Measurements from ENCODE around the gene SPEF2. TPM values are rescaled to one million over a fixed set of nuclear protein-coding genes. Genes with fewer than 3 reads are reported as not detected.

Gene SPEF2, protein sequence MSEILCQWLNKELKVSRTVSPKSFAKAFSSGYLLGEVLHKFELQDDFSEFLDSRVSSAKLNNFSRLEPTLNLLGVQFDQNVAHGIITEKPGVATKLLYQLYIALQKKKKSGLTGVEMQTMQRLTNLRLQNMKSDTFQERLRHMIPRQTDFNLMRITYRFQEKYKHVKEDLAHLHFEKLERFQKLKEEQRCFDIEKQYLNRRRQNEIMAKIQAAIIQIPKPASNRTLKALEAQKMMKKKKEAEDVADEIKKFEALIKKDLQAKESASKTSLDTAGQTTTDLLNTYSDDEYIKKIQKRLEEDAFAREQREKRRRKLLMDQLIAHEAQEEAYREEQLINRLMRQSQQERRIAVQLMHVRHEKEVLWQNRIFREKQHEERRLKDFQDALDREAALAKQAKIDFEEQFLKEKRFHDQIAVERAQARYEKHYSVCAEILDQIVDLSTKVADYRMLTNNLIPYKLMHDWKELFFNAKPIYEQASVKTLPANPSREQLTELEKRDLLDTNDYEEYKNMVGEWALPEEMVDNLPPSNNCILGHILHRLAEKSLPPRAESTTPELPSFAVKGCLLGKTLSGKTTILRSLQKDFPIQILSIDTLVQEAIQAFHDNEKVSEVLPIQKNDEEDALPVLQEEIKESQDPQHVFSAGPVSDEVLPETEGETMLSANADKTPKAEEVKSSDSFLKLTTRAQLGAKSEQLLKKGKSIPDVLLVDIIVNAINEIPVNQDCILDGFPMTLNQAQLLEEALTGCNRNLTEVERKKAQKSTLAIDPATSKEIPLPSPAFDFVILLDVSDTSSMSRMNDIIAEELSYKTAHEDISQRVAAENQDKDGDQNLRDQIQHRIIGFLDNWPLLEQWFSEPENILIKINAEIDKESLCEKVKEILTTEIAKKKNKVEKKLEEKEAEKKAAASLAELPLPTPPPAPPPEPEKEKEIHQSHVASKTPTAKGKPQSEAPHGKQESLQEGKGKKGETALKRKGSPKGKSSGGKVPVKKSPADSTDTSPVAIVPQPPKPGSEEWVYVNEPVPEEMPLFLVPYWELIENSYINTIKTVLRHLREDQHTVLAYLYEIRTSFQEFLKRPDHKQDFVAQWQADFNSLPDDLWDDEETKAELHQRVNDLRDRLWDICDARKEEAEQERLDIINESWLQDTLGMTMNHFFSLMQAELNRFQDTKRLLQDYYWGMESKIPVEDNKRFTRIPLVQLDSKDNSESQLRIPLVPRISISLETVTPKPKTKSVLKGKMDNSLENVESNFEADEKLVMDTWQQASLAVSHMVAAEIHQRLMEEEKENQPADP (N-terminal part only)
- total RNA-seq, result 35.0 TPM

DNA sequence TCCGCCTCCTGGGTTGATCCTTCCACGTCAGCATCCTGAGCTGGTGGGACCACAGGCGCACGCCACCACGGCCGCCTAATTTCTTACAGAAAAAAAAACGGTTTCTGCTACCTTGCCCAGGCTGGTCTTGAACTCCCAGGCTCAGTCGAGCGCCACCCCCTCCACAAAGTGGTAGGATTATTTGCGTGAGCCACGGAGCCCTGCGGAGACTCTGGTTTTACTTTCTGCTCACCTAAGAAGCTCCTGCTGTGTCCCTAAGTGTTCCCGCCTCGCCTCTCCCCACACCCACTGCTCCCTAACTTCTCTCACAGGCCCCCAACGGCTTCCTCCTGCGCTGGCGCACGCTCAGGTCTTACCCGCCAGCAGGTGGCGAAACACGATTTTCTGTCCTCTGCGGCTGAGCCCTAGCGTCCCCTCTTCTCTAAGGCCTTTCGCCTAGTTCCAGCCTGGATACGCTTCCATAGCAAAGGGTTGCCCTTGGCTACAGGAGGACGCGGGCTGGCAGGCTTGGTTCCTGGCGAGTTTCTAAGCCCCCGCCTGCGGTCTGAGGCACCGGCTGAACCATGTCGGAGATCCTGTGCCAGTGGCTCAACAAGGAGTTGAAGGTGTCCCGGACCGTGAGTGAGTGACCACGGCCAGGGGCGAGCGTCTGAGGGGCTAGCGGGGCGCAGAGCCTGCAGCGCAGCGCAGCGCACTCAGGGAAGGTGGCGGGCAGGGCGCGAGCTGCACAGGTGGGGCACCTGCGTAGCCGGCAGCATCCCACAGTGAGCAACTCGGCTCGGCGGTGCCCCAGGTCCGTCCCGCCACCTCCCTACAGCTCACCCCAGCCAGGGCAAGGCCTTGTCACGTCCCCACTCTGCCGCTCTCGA, at the start of gene SPEF2:
Gene SPEF2, plus strand, starts transcription at position 429 of the 869 bp plus-strand sequence. Its CDS starts 135 bp downstream, at position 564.

DNA sequence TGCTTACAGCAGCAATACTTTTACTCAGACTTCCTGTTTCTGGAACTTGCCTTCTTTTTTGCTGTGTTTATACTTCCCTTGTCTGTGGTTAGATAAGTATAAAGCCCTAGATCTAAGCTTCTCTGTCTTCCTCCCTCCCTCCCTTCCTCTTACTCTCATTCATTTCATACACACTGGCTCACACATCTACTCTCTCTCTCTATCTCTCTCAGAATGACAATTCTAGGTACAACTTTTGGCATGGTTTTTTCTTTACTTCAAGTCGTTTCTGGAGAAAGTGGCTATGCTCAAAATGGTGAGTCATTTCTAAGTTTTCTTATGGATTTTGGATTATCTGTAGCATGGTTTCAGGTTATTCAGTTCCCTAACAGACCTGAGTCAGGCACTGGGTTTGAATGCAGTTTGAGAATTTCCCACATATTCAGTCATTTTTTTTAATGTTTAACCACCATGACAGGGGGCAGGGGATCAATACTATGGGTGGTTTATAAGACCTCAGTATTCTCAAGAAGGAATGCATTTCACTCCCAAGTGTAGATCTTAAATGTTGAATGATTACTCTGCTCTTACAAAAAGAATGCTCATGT, 239.2 kb downstream of the SPEF2 start, which contains the start of gene IL7R:
Gene IL7R, plus strand, starts transcription at position 127 of the 587 bp plus-strand sequence. Its CDS starts 87 bp downstream, at position 214.

Small RNAs within 50 kb of the gene (small RNA-seq; reads per million reads assigned to genes)
- not detected for gene RNU7-130P (ENCODE audit: low replicate concordance)

Other genes starting within 250 kb of the SPEF2 start
- 1.6 TPM for gene IL7R, start 239.0 kb downstream of the SPEF2 start, total RNA-seq

Data from metanephros (tissue), 2 donors.